Stimulated activated CD4-positive, alpha-beta T cell treated with anti-CD3 and anti-CD28 coated beads, Interleukin-12 subunit alpha, Interleukin-12 subunit beta, amount 100 ng/mL, for 24 hours (primary cell): ENCODE results near the gene ENTREP3.
"Not testable (repeated sequence)": the region's sequence is repeated elsewhere in the genome, so short reads cannot be mapped to it uniquely, and the experiment has no call there.

Experiments
- DNase-seq, 2 experiments: peaks; one replicate each; pipeline ENCODE4 v3.0.0-alpha.2; 2020; ENCODE audit warnings: low read depth in 2 of 2

The ENTREP3 gene

DNA sequence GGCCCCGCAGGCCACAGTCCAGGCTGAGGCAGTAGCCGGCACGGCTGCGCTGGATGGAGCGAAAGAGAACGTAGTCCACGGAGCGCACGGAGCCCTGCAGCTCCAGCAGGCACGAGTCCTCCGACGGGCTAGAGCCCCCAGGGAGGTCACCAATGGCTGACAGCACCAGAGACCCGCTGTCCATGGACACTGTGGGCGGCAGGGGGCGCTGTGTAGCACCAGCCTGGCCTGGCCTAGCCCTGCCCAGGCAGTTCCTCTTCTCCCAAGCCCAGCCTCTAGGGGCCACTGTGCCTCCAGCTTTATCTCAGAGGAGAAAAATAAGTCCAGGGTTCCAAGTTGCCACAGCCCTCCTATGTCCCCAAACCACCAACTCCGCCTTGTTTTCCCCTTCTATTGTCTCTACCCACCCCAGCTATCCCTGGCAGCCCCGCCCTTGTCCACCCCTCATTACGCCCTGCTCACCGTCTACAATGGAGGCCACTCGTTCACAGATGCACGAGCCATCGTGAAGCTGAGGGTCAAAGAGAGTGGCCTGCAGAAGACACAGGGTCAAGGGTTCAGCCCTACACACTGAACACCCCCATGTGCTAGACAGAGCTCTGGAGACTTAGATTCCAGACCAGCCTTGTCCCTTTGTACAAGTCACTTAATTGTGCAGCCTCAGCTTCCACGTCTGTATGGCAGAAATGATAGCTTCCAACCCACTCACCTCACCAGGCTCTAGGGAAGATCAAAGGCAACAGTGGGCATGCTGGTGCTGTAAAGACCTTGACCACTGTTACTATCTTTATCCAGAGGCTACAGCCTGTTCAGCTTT, 4.4 kb downstream of the ENTREP3 start:
- peak; percentile 90 to 97 for DNase-seq

DNA sequence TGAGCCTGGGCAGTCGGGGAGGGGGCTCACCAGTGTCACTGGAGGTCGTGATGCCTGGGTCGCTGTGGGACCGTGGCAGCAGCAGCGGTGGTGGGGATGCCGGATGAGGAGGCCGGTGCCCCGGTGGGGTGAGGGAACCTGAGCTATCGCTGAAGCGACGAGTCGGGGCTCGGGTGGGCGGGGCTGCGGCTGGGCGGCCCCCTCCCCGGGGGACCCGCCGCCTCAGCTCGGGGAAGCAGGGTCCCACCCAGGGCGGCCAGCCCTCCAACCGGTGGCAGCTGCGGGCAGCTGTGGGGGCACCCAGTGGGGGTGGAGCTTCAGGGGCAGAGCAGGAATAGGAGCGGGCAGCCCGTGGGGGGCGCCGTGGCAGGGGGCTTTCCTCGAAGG, 5.0 kb downstream of the ENTREP3 start:
- DNase-seq = no peak

GRCh38 chr1:155247667-155248553, 7.4 kb downstream of the ENTREP3 start:
- no peak for DNase-seq

DNA sequence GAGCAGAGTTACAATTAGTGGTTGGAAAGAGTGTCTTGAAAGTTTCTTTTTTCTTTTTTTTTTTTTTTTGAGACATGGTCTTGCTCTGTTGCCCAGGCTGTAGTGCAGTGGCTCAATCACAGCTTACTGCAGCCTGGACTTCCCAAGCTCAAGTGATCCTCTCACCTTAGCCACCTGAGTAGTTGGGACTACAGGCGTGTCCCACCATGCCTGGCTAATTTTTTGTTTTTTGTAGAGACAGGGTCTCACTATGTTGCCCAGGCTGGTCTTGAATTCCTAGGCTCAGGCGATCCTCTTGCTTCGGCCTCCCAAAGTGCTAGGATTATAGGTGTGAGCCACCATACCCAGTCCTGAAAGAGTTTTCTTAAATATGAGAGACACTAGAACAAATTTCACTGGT, 8.5 kb downstream of the ENTREP3 start:
- not testable (repeated sequence) for DNase-seq

DNA sequence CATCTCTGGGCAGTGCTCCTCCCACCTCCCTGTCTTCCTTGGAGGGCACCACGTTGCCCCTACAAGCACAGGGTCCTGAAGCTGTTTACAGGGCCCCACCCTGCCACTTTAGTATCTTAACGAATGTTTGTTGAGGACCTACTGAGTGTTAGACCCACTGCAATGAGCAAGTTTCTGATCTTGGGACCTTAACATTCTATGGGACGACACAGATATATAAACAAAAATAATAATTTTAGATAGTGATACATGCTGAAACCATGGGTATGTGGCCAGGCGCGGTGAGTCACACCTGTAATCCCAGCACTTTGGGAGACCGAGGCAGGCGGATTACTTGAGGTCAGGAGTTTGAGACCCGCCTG, 10.1 kb downstream of the ENTREP3 start:
- DNase-seq = no peak

DNA sequence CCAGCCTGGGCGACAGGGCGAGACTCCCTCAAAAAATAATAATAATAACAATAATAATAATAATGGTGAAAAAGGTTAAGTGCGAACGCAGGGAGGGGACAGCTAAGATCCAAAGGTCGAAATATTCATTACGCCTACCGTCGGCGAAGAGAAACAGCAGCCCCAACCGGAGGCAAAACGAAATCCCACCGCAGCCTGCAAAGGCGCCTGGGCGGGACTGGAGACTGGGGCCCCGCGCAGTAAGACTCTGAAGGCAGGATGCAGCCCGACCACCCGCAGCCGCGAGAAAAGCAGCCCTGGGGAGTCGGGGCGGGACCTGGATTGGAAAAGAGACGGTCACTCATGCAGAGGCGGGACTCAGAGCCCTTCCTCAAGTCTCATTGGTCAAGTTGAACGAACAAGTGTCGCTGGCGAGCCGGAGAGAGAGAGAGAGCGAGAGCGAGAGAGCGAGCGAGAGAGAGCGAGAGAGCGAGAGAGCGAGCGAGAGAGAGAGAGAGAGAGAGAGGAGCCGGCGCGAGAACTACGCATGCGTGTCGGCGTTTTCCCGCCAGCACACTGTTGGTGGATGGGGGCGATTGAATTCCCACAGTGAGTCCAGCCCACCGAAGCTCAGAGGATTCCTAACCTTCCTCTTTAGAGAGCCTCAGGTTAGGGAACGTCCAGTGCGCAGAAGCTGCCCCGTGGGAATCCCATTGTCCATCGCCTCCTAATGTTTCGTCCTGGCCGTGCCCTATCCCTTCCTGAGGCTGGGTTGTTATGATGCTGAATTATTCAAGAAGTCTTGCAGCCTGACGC, 10.7 kb downstream of the ENTREP3 start:
- peak; percentile 86 to 96 for DNase-seq

- DNase-seq = no peak
These were observed 12.4 kb downstream of the ENTREP3 start for GRCh38 chr1:155242805-155243358.

GRCh38 chr1:155241841-155242264, 13.4 kb downstream of the ENTREP3 start:
- no peak for DNase-seq

DNA sequence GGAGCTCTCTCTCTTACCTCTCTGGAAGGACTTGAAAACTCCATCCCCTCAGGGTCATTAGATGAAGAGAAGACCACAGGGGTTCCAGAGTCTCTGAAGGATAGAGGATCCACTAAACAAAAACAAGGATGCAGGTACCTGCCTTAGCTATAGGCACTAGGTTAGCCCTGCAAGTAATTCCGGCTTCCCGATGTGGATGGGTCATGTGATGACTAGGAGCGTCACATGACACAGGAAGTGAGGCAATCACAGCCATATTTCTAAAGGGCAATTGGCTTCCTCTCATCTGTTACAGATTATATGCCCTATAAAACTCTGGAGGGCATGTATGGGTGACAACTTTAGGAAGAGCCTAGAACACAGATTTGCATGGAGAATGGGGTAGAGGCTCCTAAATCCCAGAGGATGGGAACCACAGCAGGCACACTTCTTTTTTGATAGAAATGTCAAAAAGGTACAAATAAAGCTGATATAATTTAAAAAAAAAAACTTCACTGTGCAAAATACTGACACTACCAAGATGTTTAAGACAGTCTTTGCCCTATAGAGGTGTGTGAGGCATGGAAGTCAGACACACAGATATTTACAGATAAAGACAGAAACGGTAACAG, 14.1 kb downstream of the ENTREP3 start:
- DNase-seq = peak; percentile 32 to 47

DNA sequence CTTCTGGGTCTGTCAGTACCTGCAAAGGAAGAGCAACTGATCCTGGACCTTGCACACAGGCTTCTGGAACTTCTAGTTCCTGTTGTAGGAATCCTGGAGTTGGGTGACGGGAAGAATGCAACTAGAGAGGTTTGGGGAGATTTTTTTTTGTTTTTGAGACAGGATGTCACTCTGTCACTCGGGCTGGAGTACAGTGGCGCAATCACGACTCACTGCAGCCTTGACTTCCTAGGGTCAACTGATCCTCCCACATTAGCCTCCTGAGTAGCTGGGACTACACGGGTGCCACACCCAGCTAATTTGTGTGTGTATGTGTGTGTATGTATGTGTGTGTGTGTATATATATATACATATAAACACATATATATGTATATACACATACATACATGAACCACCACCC, 18.8 kb downstream of the ENTREP3 start:
- DNase-seq = no peak

- DNase-seq = not testable (repeated sequence)
These were observed 19.9 kb downstream of the ENTREP3 start for GRCh38 chr1:155235375-155235774.

- not testable (repeated sequence) for DNase-seq
These were observed 21.8 kb downstream of the ENTREP3 start for GRCh38 chr1:155233502-155233901.

DNA sequence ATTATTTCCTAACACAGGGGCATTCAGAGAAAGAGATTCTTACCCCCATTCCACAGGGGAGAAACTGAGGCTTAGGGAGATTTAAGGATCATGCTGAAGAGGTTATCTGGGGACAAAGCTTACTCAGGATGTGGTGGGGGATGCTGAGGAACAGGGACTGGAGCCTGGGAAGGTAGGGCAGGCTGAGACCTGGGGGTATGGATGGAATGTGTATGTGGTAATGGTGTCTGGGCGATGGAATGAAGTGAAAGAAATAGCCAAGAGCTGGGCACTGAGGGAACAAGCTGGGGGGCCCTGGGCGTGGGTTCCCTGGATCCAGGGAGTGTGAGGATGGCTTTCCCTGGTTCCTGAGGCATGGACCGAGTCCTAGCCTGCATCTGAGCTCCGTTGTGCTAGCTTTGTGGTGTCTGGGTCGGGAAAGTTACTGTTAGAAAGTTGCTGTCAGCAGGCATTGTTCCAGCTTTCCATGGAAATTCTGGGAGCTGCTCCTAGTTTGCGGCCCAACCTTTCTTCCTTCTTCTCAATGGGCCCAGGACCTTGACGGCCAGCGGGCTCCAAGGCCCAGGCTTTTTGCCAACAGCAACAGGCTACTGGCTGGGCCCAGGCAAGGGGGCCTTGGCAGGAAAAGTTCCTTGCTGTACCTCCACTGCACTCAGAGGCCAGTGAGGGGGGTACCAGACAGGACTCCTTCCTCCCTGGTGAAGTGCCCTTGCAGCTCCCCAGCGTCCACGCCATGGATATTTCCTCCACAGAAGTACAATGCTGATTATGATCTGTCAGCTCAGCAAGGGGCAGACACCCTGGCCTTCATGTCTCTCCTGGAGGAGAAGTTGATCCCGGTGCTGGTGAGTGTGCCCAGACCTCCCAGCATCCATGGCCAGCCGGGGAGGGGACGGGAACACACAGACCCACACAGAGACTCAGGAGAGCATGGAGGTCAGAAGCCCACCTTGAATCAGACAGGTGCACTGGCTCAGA, 23.0 kb downstream of the ENTREP3 start:
- not testable (repeated sequence) for DNase-seq

GRCh38 chr1:155231302-155231701, 24.0 kb downstream of the ENTREP3 start:
- not testable (repeated sequence) for DNase-seq

DNA sequence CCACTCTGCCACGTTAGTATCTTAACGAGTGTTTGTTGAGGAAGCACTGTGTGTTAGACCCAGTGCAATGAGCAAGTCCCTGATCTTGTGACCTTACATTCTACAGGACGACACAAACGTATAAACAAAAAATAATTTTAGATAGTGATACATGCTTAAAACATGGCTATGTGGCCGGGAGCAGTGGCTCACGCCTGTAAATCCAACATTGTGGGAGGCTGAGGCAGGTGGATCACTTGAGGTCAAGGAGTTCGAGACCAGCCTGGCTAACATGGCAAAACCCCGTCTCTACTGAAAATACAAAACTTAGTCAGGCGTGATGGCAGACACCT, 27.2 kb downstream of the ENTREP3 start:
- DNase-seq = no peak

- DNase-seq = peak; percentile 95 to 99
These were observed 27.8 kb downstream of the ENTREP3 start for GRCh38 chr1:155227261-155228095.

- DNase-seq = peak in 1 of 2 experiments; percentile 41
These were observed 28.4 kb downstream of the ENTREP3 start for GRCh38 chr1:155226910-155227260.

- peak; percentile 55 to 73 for DNase-seq
These were observed 28.9 kb downstream of the ENTREP3 start for GRCh38 chr1:155226188-155226909.

DNA sequence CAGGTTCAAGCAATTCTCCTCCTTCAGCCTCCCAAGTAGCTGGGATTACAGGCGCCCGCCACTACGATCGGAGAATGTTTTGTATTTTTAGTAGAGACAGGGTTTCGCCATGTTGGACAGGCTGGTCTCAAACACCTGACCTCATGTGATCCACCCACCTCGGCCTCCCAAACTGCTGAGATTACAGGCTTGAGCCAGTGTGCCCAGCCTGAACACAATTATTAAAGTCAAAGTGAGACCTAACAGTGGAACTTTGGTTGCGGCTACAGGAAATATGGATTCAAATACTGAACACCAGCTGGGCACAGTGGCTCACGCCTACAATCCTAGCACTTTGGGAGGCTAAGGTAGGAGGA, 29.9 kb downstream of the ENTREP3 start:
- DNase-seq = not testable (repeated sequence)
